ENCODE results near the gene PCBP2. TPM values are rescaled to one million over a fixed set of nuclear protein-coding genes. Genes with fewer than 3 reads are reported as not detected.
"Not testable (repeated sequence)": the region's sequence is repeated elsewhere in the genome, so short reads cannot be mapped to it uniquely, and the experiment has no call there.

Gene PCBP2
- total RNA-seq, 1 donor from 2014 or later: 377 TPM

DNA sequence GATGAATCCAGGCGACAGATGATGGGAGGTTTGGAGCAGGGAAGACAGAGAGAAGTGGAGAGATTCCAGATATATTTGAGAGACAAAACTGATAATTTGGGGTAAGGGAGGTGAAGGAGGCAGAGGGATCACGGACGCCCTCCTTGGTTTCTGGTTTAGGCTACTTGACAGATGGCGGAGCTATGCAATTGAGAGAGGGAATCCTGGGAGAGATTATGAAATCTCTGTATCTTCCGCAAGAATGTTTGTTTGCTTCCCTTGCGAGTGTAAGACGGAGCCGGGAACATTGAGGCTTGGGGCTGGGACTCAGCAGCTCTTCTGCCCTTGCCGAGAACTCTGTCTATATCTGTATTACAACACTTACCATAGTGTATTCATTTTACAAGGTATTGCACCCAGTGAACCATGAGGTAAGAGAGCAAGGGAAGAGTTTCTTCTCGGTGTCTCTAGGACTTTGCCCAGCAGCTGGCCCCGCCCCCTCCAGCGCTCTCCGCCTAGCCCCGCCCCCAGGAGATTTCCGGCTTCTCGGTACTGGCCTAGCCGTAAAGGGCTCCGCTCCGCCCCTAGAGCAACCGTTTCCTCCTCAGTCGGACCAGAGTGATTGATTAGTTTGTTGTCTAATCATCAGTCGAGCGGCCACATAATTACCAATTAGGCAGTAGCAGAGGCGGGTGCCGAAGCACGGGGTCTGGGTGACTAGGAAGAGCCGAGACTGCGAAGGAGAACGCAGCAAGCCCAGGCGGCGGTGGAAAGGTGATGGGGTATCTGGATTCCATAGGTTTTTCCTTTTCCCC lies 10.7 kb upstream of the PCBP2 start, which contains the start of gene PRR13:
Gene PRR13 (plus strand): TSS at position 695 of the 794 bp plus-strand sequence. CDS start 981 bp downstream, outside the sequence.
- DNase-seq (ENCODE audit: low read depth, low spot score): peak; percentile 99

- no peak for DNase-seq (ENCODE audit: low read depth, low spot score)
Measured at GRCh38 chr12:53443955-53444354, 7.9 kb upstream of the PCBP2 start.

DNA sequence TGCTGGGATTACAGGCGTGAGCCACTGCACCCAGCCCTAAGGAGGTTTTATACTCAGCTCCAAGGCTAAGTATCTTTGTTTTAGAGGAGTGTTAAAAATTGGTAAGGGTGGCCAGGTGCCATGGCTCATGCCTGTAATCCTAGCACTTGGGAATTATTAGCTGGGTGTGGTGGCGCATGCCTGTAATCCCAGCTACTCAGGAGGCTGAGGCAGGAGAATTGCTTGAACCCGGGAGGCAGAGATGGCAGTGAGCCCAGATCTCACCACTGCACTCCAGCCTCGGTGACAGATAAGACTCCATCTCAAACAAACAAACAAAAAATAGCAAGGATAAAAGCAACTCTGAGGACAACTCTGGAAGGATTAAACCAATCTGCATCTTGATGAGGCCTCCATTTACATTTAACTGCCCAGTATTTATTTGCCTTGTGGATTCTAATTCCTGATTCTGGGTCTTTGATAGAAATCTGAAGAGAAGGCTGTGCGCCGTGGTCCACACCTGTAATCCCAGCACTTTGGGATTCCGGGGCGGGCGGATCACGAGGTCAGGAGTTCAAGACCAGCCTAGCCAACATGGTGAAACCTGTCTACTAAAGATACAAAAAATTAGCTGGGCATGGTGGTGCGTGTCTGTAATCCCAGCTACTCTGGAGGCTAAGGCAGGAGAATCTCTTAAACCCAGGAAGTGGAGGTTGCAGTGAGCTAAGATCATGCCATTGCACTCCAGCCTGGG lies 7.1 kb upstream of the PCBP2 start:
- not testable (repeated sequence) for DNase-seq (ENCODE audit: low read depth, low spot score)

DNA sequence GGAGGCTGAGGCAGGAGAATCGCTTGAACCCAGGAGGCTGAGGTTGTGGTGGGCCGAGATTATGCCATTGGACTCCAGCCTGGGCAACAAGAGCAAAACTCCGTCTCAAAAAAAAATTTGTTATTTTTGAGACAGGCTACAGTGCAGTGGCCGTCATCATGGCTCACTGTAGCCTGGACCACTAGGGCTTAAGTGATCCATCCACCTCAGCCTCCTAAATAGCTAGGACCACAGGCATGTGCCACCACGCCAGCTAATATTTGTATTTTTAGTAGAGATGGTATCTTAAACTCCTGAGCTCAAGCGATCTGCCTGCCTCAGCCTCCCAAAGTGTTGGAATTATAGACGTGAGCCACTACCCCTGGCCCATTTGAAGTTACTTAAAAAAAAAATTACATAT lies 966 bp upstream of the PCBP2 start:
- no peak for DNase-seq (ENCODE audit: low read depth, low spot score)

GRCh38 chr12:53452159-53453077 lies 516 bp downstream of the PCBP2 start:
- peak; percentile 60 for DNase-seq (ENCODE audit: low read depth, low spot score)

GRCh38 chr12:53453953-53454640 lies 2.2 kb downstream of the PCBP2 start:
- no peak for DNase-seq (ENCODE audit: low read depth, low spot score)

DNA sequence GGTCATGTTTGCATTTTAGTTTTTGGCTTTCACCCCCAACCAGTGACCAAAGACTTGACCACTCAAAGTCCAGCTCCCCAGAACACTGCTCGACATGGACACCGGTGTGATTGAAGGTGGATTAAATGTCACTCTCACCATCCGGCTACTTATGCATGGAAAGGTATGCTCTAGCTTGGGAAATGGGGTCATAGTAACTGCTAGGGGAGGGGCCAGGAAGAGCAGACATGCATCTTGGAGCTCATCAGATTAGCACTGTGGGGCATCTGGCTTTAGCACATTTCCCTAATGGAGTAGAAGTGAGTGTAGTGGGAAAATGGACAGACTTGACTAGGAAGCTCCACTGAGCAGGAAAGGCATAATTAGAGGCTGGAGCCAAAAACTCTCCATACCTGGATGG lies 2.8 kb downstream of the PCBP2 start:
- DNase-seq (ENCODE audit: low read depth, low spot score): no peak

DNA sequence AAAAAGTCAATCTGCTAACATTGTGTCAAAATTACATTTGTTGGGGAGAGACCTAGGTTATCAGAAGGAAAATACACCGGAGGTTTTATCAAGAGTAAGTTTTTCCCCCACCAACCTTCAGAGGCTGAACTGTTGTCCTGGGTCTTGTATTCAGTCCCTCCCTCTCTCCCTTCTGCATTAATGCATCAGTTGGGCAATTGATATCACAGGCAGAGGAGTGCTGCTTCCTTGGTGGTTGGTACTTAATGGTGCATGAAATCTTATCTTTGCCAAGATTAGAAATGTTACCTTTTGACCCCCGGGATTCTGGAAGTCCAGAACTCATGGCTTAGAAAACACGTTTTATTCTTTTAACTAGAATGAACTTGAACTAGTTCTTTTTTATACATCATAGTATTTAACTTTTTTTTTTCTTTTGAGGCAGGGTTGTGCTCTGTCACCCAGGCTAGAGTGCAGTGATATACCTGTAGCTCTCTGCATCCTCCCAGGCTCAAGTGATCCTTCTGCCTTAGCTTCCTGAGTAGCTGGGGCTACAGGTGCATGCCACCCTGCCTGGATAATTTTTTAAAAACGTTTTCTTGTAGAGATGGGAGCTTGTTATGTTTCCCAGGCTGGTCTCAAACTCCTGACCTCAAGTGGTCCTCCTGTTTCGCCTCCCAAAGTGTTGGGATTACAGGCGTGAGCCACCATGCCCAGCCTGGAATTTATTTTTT lies 4.9 kb downstream of the PCBP2 start:
- DNase-seq (ENCODE audit: low read depth, low spot score): no peak

DNA sequence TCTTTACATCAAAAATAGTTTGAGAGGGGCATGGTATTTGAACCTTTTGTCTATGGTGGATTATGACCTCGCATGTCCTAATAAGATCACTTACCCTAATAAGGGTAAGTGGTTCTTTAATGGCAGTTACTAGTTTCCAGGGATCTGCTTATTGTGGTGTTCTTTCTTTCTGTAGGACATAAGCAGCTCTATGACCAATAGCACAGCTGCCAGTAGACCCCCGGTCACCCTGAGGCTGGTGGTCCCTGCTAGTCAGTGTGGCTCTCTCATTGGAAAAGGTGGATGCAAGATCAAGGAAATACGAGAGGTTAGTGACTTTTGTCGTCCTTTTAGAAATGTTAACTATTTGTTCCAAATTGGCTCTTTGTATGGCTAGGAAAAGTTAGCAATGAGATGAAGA lies 7.2 kb downstream of the PCBP2 start:
- no peak for DNase-seq (ENCODE audit: low read depth, low spot score)

GRCh38 chr12:53461059-53461458 lies 9.2 kb downstream of the PCBP2 start:
- no peak for DNase-seq (ENCODE audit: low read depth, low spot score)

GRCh38 chr12:53461591-53461990 lies 9.7 kb downstream of the PCBP2 start:
- no peak for DNase-seq (ENCODE audit: low read depth, low spot score)

GRCh38 chr12:53462935-53463334 lies 11.0 kb downstream of the PCBP2 start:
- no peak for DNase-seq (ENCODE audit: low read depth, low spot score)

DNA sequence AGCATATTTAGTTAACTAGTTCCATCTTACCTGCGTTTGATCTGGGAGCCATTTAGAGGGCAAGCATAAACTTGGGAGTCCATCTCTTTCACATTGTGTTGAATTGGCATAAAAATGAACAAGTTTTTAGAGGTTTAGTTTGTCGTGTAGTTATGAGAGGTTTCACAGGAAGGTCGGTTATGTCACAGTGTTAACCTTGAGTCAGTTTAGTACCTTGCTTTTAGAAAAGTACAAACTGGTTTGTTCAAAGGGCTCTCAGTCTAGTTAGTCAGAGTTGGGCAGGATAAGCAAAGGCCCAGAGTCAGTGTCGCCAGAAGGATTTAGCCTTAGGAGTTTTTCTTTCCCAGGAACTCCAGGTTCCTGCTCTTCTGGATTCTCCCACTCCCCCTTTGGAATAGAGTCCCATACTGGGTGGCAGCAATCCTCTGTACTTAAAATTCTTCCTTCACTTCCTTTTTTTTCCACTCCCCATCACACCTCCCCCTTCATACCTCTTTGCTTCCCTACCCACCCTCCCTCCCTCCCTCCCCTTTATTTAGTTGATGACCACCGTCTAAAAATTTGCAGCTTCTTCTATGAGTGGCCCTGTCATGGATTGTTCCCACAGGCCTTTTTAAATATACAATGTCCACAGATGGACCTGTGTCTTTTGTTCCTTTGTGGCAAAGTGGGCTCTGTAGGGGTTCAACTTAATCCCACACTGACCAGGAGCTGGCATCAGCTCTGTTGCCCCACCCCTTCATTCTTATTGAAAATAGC lies 12.1 kb downstream of the PCBP2 start:
- DNase-seq (ENCODE audit: low read depth, low spot score): no peak

DNA sequence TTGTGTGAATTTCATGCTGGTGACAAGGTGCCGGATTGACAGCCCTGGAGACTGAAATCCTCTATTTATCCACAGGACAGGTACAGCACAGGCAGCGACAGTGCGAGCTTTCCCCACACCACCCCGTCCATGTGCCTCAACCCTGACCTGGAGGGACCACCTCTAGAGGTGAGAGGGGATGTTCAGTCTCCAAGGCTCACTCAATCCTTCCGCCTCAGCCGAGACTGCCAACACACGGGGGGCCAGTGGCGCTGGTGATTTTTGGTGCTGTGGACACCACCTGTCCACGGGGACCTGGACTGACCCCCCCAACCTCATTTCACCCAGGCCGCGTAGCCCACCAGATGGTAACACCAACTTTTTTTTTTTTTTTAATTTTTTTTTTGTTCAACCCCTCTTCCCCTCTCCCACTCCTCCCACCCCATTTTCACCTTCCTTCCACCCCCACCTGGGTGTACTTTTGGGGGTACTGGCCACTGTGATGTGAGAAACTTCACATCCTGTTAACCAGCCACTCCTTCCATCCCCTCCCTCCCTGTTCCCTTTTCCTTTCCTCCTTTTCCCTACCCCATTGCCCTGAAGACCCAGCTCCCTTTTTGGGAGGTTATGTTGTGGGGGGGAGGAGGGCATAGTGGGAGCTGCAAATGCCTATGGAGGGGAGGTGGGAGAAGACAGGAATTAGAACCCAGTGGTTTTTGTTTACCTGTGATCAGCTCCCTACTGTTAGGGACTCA lies 12.9 kb downstream of the PCBP2 start:
- no peak for DNase-seq (ENCODE audit: low read depth, low spot score)

DNA sequence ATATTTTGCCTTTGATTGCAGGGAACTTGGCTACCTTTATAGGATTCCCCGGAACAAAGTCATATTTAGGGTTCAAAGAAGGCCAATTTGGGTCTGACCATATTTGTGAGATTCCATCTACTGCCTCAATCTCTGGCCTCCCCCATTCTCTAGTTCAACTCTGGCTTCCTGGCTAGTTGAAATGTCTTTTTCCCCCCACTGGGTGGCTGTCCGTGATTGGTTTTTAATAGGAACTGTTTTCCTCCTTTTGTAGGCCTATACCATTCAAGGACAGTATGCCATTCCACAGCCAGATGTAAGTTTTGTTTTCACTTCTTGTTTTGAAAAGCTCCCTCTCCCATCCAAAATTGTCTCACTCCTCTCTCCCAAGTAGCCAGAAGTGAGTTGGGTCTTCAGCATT lies 13.8 kb downstream of the PCBP2 start:
- DNase-seq (ENCODE audit: low read depth, low spot score): no peak

DNA sequence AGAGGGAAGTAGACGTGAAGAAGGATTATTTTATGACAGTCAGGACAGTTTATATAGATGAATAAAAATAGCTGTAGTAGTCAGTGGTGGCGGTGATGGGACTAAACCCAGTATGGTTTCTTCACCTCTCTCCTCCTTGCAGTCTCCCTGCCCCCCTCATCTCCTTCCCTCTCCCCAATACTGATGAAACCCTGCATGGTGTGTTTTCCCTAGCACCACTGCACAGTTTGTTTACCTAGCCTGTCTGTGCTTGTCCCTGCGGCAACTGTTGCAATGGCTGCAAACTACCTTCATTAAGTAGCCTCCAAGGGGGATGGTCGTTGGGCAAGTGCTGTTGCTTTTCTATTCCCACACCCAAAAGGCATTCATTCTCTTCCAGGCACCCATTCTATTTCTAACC lies 14.7 kb downstream of the PCBP2 start:
- DNase-seq (ENCODE audit: low read depth, low spot score): no peak

- no peak for DNase-seq (ENCODE audit: low read depth, low spot score)
Measured at GRCh38 chr12:53467082-53467481, 15.2 kb downstream of the PCBP2 start.

GRCh38 chr12:53467880-53468279 lies 16.0 kb downstream of the PCBP2 start:
- no peak for DNase-seq (ENCODE audit: low read depth, low spot score)

GRCh38 chr12:53468282-53468681 lies 16.4 kb downstream of the PCBP2 start:
- no peak for DNase-seq (ENCODE audit: low read depth, low spot score)

All from pulmonary artery endothelial cell (primary cell).